Panc1 (cell line): ENCODE results near the gene ATP2A2. TPM values are rescaled to one million over a fixed set of nuclear protein-coding genes. Genes with fewer than 3 reads are reported as not detected.

Source experiments
- ATAC-seq: fragments of 200-7000 bp; cut with Tn5 transposase; 2 replicates; pipeline ENCODE4 v1.9.1; 2020; ENCODE audit warnings: mild to moderate bottlenecking, moderate library complexity
- BruUV-seq: library from RNA; stranded (reverse); fragments of 400-500 nt; replicated peaks from 2 replicates; lab custom pipeline; 2021; lab: Mats Ljungman, UMichigan
- CTCF ChIA-PET: fragments of 300-600 bp; sonication (Branson Sonifier 250); formaldehyde crosslinking; loops from one replicate; lab custom pipeline; 2022; ENCODE audit warnings: antibody characterized with exemption; lab: Charles Lee
- POLR2A ChIA-PET: fragments of 300-600 bp; sonication (Branson Sonifier 250); formaldehyde crosslinking; loops from one replicate; lab custom pipeline; 2022; ENCODE audit warnings: antibody characterized with exemption; lab: Charles Lee
- DNase-seq: peaks from one replicate; pipeline ENCODE4 v3.0.0-alpha.2; 2010; ENCODE audit warnings: low read depth, low spot score
- H3K27ac ChIP-seq: 2 replicates; pipeline ENCODE4 v1.5.1; 2011; ENCODE audit warnings: mild to moderate bottlenecking, low read length, inconsistent platforms
- H3K27me3 ChIP-seq: fragments of 200-500 bp; sonication (Bioruptor generic); 2 replicates; pipeline ENCODE4 v1.6.0; 2014; ENCODE audit warnings: low read length, inconsistent platforms; ENCODE audit not compliant: control insufficient read depth, insufficient read depth
- H3K36me3 ChIP-seq: fragments of 200-500 bp; sonication (Bioruptor generic); 2 replicates; pipeline ENCODE4 v1.5.1; 2014; ENCODE audit warnings: inconsistent platforms, mild to moderate bottlenecking, low read length, moderate library complexity; ENCODE audit not compliant: control insufficient read depth, insufficient read depth
- H3K4me1 ChIP-seq: 2 replicates; pipeline ENCODE4 v1.5.1; 2011; ENCODE audit warnings: inconsistent platforms, mild to moderate bottlenecking, low read length, moderate library complexity; ENCODE audit not compliant: control insufficient read depth, insufficient read depth
- H3K4me3 ChIP-seq, 2 experiments: 2 replicates each; pipeline ENCODE4 v1.5.1; 2011 to 2012; ENCODE audit warnings: low read depth in 2 of 2, low read length in 2 of 2, mild to moderate bottlenecking in 2 of 2, inconsistent platforms in 1 of 2, moderate library complexity in 1 of 2
- H3K9me3 ChIP-seq: fragments of 200-500 bp; sonication (Bioruptor generic); 2 replicates; pipeline ENCODE4 v1.5.1; 2014; ENCODE audit warnings: low read depth, mild to moderate bottlenecking, inconsistent platforms, low read length, moderate library complexity; ENCODE audit not compliant: control insufficient read depth, insufficient read depth
- CTCF ChIP-seq: fragments of 450-650 bp; IDR thresholded peaks from 2 replicates; pipeline ENCODE4 v1.5.1; 2017; ENCODE audit warnings: mild to moderate bottlenecking
- POLR2AphosphoS5 ChIP-seq: IDR thresholded peaks from 2 replicates; pipeline ENCODE4 v1.6.1; 2012; ENCODE audit warnings: mild to moderate bottlenecking, low read depth, low read length, moderate library complexity
- REST ChIP-seq, 2 experiments: IDR thresholded peaks; 2 replicates each; pipeline ENCODE4 v1.6.1; 2011 to 2012; ENCODE audit warnings: low read depth in 2 of 2, control low read depth in 1 of 2, low read length in 1 of 2, mild to moderate bottlenecking in 1 of 2, moderate library complexity in 1 of 2; ENCODE audit not compliant: insufficient read depth in 1 of 2
- SIN3A ChIP-seq: IDR thresholded peaks from 2 replicates; pipeline ENCODE4 v1.6.1; 2012; ENCODE audit warnings: low read depth, mild to moderate bottlenecking, low read length, moderate library complexity, borderline replicate concordance; ENCODE audit not compliant: insufficient read depth
- TCF7L2 ChIP-seq: IDR thresholded peaks from 2 replicates; pipeline ENCODE4 v1.6.1; 2011; ENCODE audit warnings: mild to moderate bottlenecking, low read depth, low read length, inconsistent platforms
- in situ Hi-C: cut with HindIII; loops from 2 replicates; pipeline ENCODE4 v1.10.0; 2016; ENCODE audit warnings: low sequenced_read_pairs, low pct_unique_long_range_greater_than_20kb
- intact Hi-C: fragments of 100-400 bp; cut with micrococcal nuclease; formaldehyde crosslinking; loops from one replicate; pipeline ENCODE4 v1.10.0; 2022; ENCODE audit not compliant: unreplicated experiment
- total RNA-seq: library from RNA; stranded (reverse); gene quantifications from one replicate; pipeline ENCODE4 v1.2.1, GENCODE V29; 2021; ENCODE audit not compliant: unreplicated experiment

Gene ATP2A2
- total RNA-seq, 1 experiment from 2014 or later = 286 TPM

- Histone ChIP-seq H3K4me1 (no peaks in the 10 kb centered on the region), H3K4me3 (no peak overlapping the region), H3K9me3 (no peaks in the 10 kb centered on the region), H3K27ac (no peak overlapping the region), H3K36me3 (peaks cover 54% of the 10 kb centered on the region), H3K27me3 (no peaks in the 10 kb centered on the region)
- intact Hi-C loops (no loop called here), in situ Hi-C loops (no loop called here)
- POLR2A ChIA-PET = no interaction called here
- no peak for DNase-seq
- CTCF ChIA-PET = no interaction called here
- BruUV-seq = no TSS peak
- no peak for TF ChIP-seq TCF7L2
- TF ChIP-seq POLR2AphosphoS5 = no peak
- TF ChIP-seq SIN3A = no peak
- ATAC-seq = no peak
Observed at GRCh38 chr12:110333201-110333600, 52.2 kb downstream of the ATP2A2 start.

GRCh38 chr12:110335481-110336045, 54.5 kb downstream of the ATP2A2 start:
- CTCF ChIA-PET = interaction anchor here (0.6 to 1.1 kb wide), 2 partner anchors 96 to 137 kb away, joined by 5 to 7 read pairs; no protein-coding TSS in a partner anchor
- POLR2A ChIA-PET = no interaction called here
- no peaks in the 10 kb centered on the region for H3K9me3 ChIP-seq
- no peaks in the 10 kb centered on the region for H3K4me1 ChIP-seq
- in situ Hi-C loops (no loop called here), intact Hi-C loops (no loop called here)
- no peak for ATAC-seq
- H3K27me3 ChIP-seq = no peaks in the 10 kb centered on the region
- H3K4me3 ChIP-seq = no peak overlapping the region
- H3K36me3 ChIP-seq = peaks cover 56% of the 10 kb centered on the region
- no peak for DNase-seq
- H3K27ac ChIP-seq = no peak overlapping the region
- TF ChIP-seq REST (IDR thresholded peaks at IDR 0.05; ENCODE audit: insufficient read depth in 1 of 2, low read depth in 2 of 2, low read length in 1 of 2) (no peak), TCF7L2 (no peak), SIN3A (no peak), CTCF (no peak), POLR2AphosphoS5 (no peak)
- BruUV-seq = no TSS peak
